Spleen (tissue), 11 donors: ENCODE data around the gene FSIP1. TPM values are rescaled to one million over a fixed set of nuclear protein-coding genes. Genes with fewer than 3 reads are reported as not detected.

Experiments
- DNase-seq: peaks from one replicate; pipeline ENCODE4 v3.0.0-alpha.2; 2020
- H3K27ac ChIP-seq, 8 donors: fragments of 200-600 bp; sonication (generic) in 7 of 8; 1 replicate in 4 of 8; 2 replicates in 4 of 8; pipeline versions ENCODE4 v1.5.0 to v1.8.0; 2016 to 2021; ENCODE audit warnings: inconsistent platforms in 4 of 8, mild to moderate bottlenecking in 4 of 8, moderate library complexity in 1 of 8
- H3K27me3 ChIP-seq, 7 donors: fragments of 200-600 bp; sonication (generic) in 6 of 7; replicated peaks in 1 of 7; 1 replicate in 4 of 7; 2 replicates in 3 of 7; pipeline versions ENCODE4 v1.5.0 to v1.8.0; 2016 to 2021; ENCODE audit warnings: inconsistent platforms in 3 of 7, mild to moderate bottlenecking in 1 of 7
- H3K36me3 ChIP-seq, 6 donors: fragments of 200-600 bp; sonication (generic) in 5 of 6; 1 replicate in 4 of 6; 2 replicates in 2 of 6; pipeline versions ENCODE4 v1.5.0 to v1.8.0; 2016 to 2021; ENCODE audit warnings: inconsistent platforms in 2 of 6
- H3K4me1 ChIP-seq, 6 donors: fragments of 200-600 bp; sonication (generic) in 5 of 6; 1 replicate in 3 of 6; 2 replicates in 3 of 6; pipeline versions ENCODE4 v1.5.0 to v1.8.0; 2016 to 2021; ENCODE audit warnings: inconsistent platforms in 3 of 6
- H3K4me3 ChIP-seq, 8 donors: fragments of 200-600 bp; sonication (generic) in 7 of 8; 1 replicate in 4 of 8; 2 replicates in 4 of 8; pipeline versions ENCODE4 v1.5.0 to v1.8.0; 2016 to 2021; ENCODE audit warnings: inconsistent platforms in 4 of 8, mild to moderate bottlenecking in 4 of 8, moderate library complexity in 2 of 8
- H3K9me3 ChIP-seq, 8 donors: fragments of 200-600 bp; sonication (generic) in 7 of 8; 1 replicate in 4 of 8; 2 replicates in 4 of 8; pipeline versions ENCODE4 v1.5.0 to v1.8.0; 2016 to 2021; ENCODE audit warnings: inconsistent platforms in 4 of 8
- CTCF ChIP-seq, 11 experiments: fragments of 200-600 bp in 7 of 11; fragments of 450-650 bp in 4 of 11; sonication (generic) in 4 of 11; IDR thresholded peaks in 8 of 11; conservative IDR thresholded peaks in 3 of 11; 1 replicate in 7 of 11; 2 replicates in 4 of 11; pipeline versions ENCODE4 v1.4.0 to v1.8.0; 2016 to 2021; ENCODE audit warnings: antibody characterized with exemption in 11 of 11, inconsistent platforms in 4 of 11, mild to moderate bottlenecking in 1 of 11
- POLR2A ChIP-seq, 3 donors: fragments of 450-650 bp; IDR thresholded peaks; one replicate each; pipeline ENCODE4 v1.5.1; 2017; ENCODE audit warnings: antibody characterized with exemption in 3 of 3, mild to moderate bottlenecking in 1 of 3
- POLR2AphosphoS5 ChIP-seq, 3 donors: sonication (generic); formaldehyde crosslinking; IDR thresholded peaks; one replicate each; pipeline ENCODE4 v1.5.1; 2017; ENCODE audit warnings: antibody characterized with exemption in 3 of 3
- WGBS, 5 donors: extraction: QIAGEN DNeasy Blood & Tissue Kit in 3 of 5; methylation state at CpG; one replicate each; pipeline versions ENCODE4 v1.1.5 to v1.1.7; 2013 to 2018; 5-methylcytosine and 5-hydroxymethylcytosine counted together
- intact Hi-C: fragments of 100-400 bp; cut with DNase I; formaldehyde crosslinking; loops from one replicate; pipeline ENCODE4 v1.15.0; 2023; ENCODE audit warnings: low total_unique reads
- polyA plus RNA-seq, 3 donors: library from polyadenylated mRNA; stranded (reverse); fragments of 200-250 nt; gene quantifications; one replicate each; pipeline ENCODE4 v1.2.1, GENCODE V29; 2013
- total RNA-seq, 7 donors: library from RNA; depleted of rRNA in 3 of 7; stranded (reverse); fragments of >200 nt in 3 of 7; fragmentation: NEBNext Ultra II Directional in 4 of 7; extraction: Animal tissue kit (Norgen Biotek cat#: 25700) in 4 of 7; gene quantifications; one replicate each; pipeline versions ENCODE4 v1.1.0 to v1.2.1, GENCODE V29; 2016 to 2021
- donor health status: healthy with polysubstance abuse.
- donor health status: DM: no; HTN: no; CAD: no; lungs with moderate emphysema.
- donor health status: DM: no; HTN: no; CAD: no.
- donor health status: Bipolar disorder and iron deficiency.
- donor health status: healthy.
- donor health status: DM: no; HTN: no; CAD: no.
- donor health status: DM: yes; HTN: yes; CAD: no.

Gene FSIP1
- total and polyA plus RNA-seq, 10 donors, result 0.09 to 2.3 (median 0.45) TPM

- intact Hi-C loops, result no loop called here
- Histone ChIP-seq H3K27me3 (no peaks in the 10 kb centered on the region), H3K9me3 (no peaks in the 10 kb centered on the region), H3K27ac (no peak overlapping the region), H3K4me1 (no peaks in the 10 kb centered on the region), H3K36me3 (no peaks in the 10 kb centered on the region), H3K4me3 (no peak overlapping the region)
- no peak for DNase-seq
- WGBS, 5 donors, result 69 to 86% (median 75%) methylated on average over 5 of the region's 5 CpGs
- TF ChIP-seq POLR2AphosphoS5 (IDR thresholded peaks at IDR 0.05) (no peak), POLR2A (IDR thresholded peaks at IDR 0.05) (no peak), CTCF (IDR thresholded peaks at IDR 0.05 in 8 of 11, conservative IDR thresholded peaks at IDR 0.05 in 3 of 11) (no peak)
Observed at GRCh38 chr15:39642011-39642640, 140.5 kb downstream of the FSIP1 start.

- 82 to 88% (median 84%) methylated on average over 11 of the region's 11 CpGs for WGBS, 5 donors
Observed at GRCh38 chr15:39641191-39641889, 141.3 kb downstream of the FSIP1 start.

GRCh38 chr15:39640665-39641064 is 142.0 kb downstream of the FSIP1 start:
- WGBS, 5 donors, result 78 to 87% (median 84%) methylated on average over 3 of the region's 3 CpGs
- intact Hi-C loops, result no loop called here
- H3K9me3 ChIP-seq, result no peaks in the 10 kb centered on the region
- H3K36me3 ChIP-seq, result no peaks in the 10 kb centered on the region
- no peak overlapping the region for H3K27ac ChIP-seq
- TF ChIP-seq POLR2AphosphoS5 (IDR thresholded peaks at IDR 0.05) (no peak), POLR2A (IDR thresholded peaks at IDR 0.05) (no peak), CTCF (IDR thresholded peaks at IDR 0.05 in 8 of 11, conservative IDR thresholded peaks at IDR 0.05 in 3 of 11) (no peak)
- no peaks in the 10 kb centered on the region for H3K4me1 ChIP-seq
- no peak overlapping the region for H3K4me3 ChIP-seq
- H3K27me3 ChIP-seq, result no peaks in the 10 kb centered on the region
- no peak for DNase-seq

More at GRCh38 chr15:39641191-39641889, 141.3 kb downstream of the FSIP1 start:
- H3K4me1 ChIP-seq, result no peaks in the 10 kb centered on the region
- DNase-seq, result no peak
- no peak overlapping the region for H3K4me3 ChIP-seq
- TF ChIP-seq CTCF (IDR thresholded peaks at IDR 0.05 in 8 of 11, conservative IDR thresholded peaks at IDR 0.05 in 3 of 11), result no peak
- no peak for TF ChIP-seq POLR2A (IDR thresholded peaks at IDR 0.05)
- no peak for TF ChIP-seq POLR2AphosphoS5 (IDR thresholded peaks at IDR 0.05)
- intact Hi-C loops, result no loop called here
- no peaks in the 10 kb centered on the region for H3K9me3 ChIP-seq
- H3K36me3 ChIP-seq, result no peaks in the 10 kb centered on the region
- H3K27me3 ChIP-seq, result no peaks in the 10 kb centered on the region
- no peak overlapping the region for H3K27ac ChIP-seq

- no peak for DNase-seq
- Histone ChIP-seq H3K4me1 (no peaks in the 10 kb centered on the region), H3K36me3 (no peaks in the 10 kb centered on the region), H3K27ac (no peak overlapping the region), H3K4me3 (no peak overlapping the region), H3K27me3 (no peaks in the 10 kb centered on the region), H3K9me3 (no peaks in the 10 kb centered on the region)
- intact Hi-C loops, result no loop called here
- TF ChIP-seq POLR2AphosphoS5 (IDR thresholded peaks at IDR 0.05) (no peak), POLR2A (IDR thresholded peaks at IDR 0.05) (no peak), CTCF (IDR thresholded peaks at IDR 0.05 in 8 of 11, conservative IDR thresholded peaks at IDR 0.05 in 3 of 11) (no peak)
- 83 to 93% (median 87%) methylated on average over 1 of the region's 1 CpG for WGBS, 5 donors
Observed at GRCh38 chr15:39639037-39639436, 143.6 kb downstream of the FSIP1 start.
